SKM-1 (cell line): ENCODE data around the gene PDE4B.

Source experiments
- DNase-seq: peaks from one replicate; lab custom pipeline; 2025; ENCODE audit not compliant: unreplicated experiment; lab: John Stamatoyannopoulos, UW

Gene PDE4B

DNA sequence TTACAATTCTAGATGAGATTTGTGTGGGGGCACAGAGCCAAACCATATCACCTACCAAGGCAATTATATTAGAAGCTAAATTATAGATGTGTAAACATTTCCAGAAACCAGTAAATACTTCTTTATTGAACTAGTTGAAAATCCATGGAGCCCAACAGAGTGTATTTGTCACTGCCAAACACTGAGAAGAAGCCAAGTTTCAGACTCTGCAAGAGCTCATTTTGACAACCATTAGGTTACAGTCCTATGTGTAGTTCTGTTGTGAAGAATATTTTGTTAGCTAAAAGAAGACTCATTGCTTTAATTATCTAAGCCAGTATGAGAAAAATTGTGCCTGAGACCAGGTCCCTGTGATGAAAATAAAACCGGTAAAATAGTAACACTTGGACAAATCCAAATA is 382.4 kb downstream of the PDE4B start:
- no peak for DNase-seq

GRCh38 chr1:66175581-66175980 is 382.9 kb downstream of the PDE4B start:
- DNase-seq, result no peak

GRCh38 chr1:66176012-66176715 is 383.5 kb downstream of the PDE4B start:
- no peak for DNase-seq

GRCh38 chr1:66176832-66177231 is 384.1 kb downstream of the PDE4B start:
- no peak for DNase-seq

DNA sequence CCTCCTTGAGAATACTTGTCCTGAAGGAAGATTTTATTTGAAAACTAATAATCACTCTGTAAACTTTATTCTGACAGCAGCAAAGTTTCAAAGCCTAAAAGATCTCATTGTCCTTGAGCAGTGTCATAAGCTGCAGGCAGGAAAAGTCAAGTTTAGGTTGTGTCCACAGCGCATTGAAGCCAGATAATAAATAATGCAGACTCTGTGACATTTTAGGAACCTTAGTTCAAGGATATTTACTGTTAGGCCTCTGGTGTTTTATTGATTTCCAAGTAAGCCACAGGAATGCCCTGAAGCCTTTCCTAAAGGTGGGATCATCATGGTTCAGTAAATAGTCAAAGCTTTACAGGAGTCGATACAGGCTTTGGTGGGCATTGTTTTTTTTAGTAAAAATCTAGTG is 384.8 kb downstream of the PDE4B start:
- no peak for DNase-seq

GRCh38 chr1:66182026-66182425 is 389.3 kb downstream of the PDE4B start:
- DNase-seq, result no peak

GRCh38 chr1:66182551-66183178 is 390.0 kb downstream of the PDE4B start:
- DNase-seq, result no peak

GRCh38 chr1:66183400-66183799 is 390.7 kb downstream of the PDE4B start:
- DNase-seq, result no peak

GRCh38 chr1:66197120-66197519 is 404.4 kb downstream of the PDE4B start:
- no peak for DNase-seq

GRCh38 chr1:66197785-66198184 is 405.1 kb downstream of the PDE4B start:
- no peak for DNase-seq

- no peak for DNase-seq
These were observed 414.0 kb downstream of the PDE4B start for GRCh38 chr1:66206563-66207144.

GRCh38 chr1:66207484-66207883 is 414.8 kb downstream of the PDE4B start:
- DNase-seq, result no peak

DNA sequence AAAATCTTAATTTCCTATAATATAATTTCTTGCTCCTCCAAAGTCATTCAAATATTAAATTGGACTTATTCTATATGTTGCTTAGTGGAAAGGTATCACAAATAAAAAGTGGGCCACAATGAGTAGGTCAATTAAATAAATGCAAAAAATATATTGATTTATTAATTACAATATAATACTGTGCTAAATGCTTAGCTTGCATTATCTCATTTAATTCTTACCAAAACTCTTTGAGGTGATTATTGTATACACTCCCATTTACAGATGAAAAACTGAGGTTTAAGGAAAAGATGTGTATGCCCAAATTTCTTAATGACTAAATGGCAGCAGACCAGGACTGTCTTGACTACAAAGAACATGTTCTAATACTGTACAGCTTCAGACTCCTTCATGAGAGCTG is 415.9 kb downstream of the PDE4B start:
- no peak for DNase-seq

GRCh38 chr1:66210635-66211244 is 418.0 kb downstream of the PDE4B start:
- no peak for DNase-seq

GRCh38 chr1:66211521-66211920 is 418.8 kb downstream of the PDE4B start:
- no peak for DNase-seq

DNA sequence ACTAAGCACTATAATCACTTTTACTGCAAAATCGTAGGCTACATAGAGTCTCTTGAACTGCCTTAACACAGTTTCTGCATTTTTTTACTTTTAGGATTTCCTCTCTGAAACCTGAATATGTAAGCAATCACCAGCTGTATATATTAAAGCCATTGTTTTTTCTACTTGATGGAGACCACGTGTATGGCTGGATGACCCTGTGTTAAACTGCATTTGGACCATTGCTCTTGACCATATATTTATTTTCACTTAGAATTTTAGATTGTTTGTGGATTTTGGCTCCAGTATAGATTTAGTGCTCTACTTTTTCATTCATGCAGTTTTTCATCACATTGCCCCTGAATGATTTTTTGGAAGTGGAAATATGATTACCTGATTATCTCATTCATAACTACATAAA is 420.8 kb downstream of the PDE4B start:
- no peak for DNase-seq

- DNase-seq, result no peak
These were observed 422.2 kb downstream of the PDE4B start for GRCh38 chr1:66214901-66215300.

GRCh38 chr1:66217021-66217420 is 424.3 kb downstream of the PDE4B start:
- DNase-seq, result no peak

- DNase-seq, result no peak
These were observed 424.9 kb downstream of the PDE4B start for GRCh38 chr1:66217561-66217960.

DNA sequence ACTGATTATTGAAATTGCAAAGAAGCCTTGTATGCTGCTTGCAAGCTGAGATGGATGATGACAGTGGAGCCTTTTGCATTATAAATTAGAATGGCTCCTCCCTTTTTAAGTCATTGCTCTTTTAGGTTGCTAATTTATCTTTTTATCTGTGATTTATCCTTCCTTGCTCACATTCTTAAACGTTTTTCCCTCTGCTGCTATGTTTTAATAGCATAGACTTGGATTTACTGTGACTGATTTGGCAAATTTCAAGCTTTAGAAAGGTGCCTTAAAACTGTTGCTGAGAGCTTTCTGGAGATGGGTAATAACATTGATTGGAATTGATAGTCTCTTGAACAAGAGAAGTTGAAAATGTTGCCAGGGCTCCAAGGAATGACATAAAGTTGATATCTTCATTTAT is 427.8 kb downstream of the PDE4B start:
- no peak for DNase-seq

DNA sequence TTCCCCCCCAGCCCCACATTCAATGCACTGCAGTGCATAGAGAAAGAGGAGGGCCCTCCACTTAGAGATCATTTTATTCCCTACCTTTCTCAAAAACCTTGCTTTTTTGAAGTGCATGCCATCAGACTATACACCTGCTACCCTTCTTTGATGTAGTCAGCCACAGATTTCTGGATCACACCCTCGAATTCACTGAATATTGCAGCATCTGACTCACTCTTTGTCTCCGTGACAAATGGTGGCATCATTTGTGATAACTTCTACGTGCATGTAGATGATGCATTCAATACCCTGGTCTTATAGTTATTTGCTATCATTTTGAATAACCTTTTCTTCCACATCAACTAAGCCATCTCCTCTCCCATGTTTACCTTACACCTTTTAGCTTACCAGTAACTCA is 431.0 kb downstream of the PDE4B start:
- DNase-seq, result no peak

DNA sequence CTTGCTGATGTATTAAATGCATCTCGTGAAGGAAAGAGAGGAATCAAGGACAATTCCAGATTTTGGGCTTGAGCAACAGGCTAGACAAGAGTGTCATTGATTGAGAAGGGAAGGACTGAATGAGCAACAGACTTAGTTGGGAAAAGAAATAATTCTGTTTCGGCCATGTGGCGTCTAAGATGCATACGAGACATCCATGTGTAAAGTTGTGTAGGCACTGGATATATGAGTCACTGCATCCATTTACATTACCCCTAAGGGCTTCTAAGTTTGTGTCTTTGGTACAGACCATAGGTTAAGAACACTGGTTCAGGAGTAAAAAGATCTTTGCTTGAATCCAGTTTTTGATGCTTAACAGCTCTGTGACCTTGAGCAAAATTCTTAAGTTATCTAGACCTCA is 434.3 kb downstream of the PDE4B start:
- no peak for DNase-seq
